Mesenchymal stem cell (in vitro differentiated cells and primary cell): ENCODE results near the gene MROH2A.
"Not testable (repeated sequence)": the region's sequence is repeated elsewhere in the genome, so short reads cannot be mapped to it uniquely, and the experiment has no call there.

ENCODE experiments used
- DNase-seq: peaks from one replicate; pipeline ENCODE4 v3.0.0-alpha.2; 2013
- H2AFZ ChIP-seq: one replicate; pipeline ENCODE4 v1.6.1; 2013; ENCODE audit warnings: low read depth, mild to moderate bottlenecking, control low read depth, inconsistent platforms, low read length, moderate library complexity
- H2AK5ac ChIP-seq: 2 replicates; pipeline ENCODE4 v1.6.1; 2013; ENCODE audit warnings: low read length, moderate library complexity, mild to moderate bottlenecking, inconsistent platforms; ENCODE audit not compliant: severe bottlenecking
- H2BK120ac ChIP-seq: one replicate; pipeline ENCODE4 v1.6.1; 2013; ENCODE audit warnings: low read depth, mild to moderate bottlenecking, inconsistent platforms, low read length, moderate library complexity
- H2BK12ac ChIP-seq, 2 experiments: one replicate each; pipeline ENCODE4 v1.6.1; 2013; ENCODE audit warnings: inconsistent platforms in 2 of 2, low read length in 2 of 2, mild to moderate bottlenecking in 2 of 2, moderate library complexity in 2 of 2, control low read depth in 1 of 2
- H2BK15ac ChIP-seq: one replicate; pipeline ENCODE4 v1.6.1; 2013; ENCODE audit warnings: mild to moderate bottlenecking, low read depth, inconsistent platforms; ENCODE audit not compliant: poor library complexity, severe bottlenecking
- H2BK5ac ChIP-seq: 2 replicates; pipeline ENCODE4 v1.6.1; 2013; ENCODE audit warnings: low read depth, mild to moderate bottlenecking, low read length, control low read depth, inconsistent platforms; ENCODE audit not compliant: poor library complexity, severe bottlenecking
- H3K14ac ChIP-seq, 2 experiments: one replicate each; pipeline ENCODE4 v1.6.1; 2013; ENCODE audit warnings: inconsistent platforms in 2 of 2, low read length in 2 of 2, control low read depth in 1 of 2, mild to moderate bottlenecking in 1 of 2, moderate library complexity in 1 of 2
- H3K18ac ChIP-seq, 2 experiments: one replicate each; pipeline ENCODE4 v1.6.1; 2013; ENCODE audit warnings: inconsistent platforms in 2 of 2, low read length in 2 of 2, control low read depth in 1 of 2, low read depth in 1 of 2, mild to moderate bottlenecking in 1 of 2
- H3K23ac ChIP-seq, 2 experiments: one replicate each; pipeline ENCODE4 v1.6.1; 2013; ENCODE audit warnings: inconsistent platforms in 2 of 2, low read length in 2 of 2, mild to moderate bottlenecking in 2 of 2, moderate library complexity in 2 of 2, control low read depth in 1 of 2
- H3K27ac ChIP-seq: 2 replicates; pipeline ENCODE4 v1.5.1; 2013; ENCODE audit warnings: mild to moderate bottlenecking, moderate library complexity, low read length, control low read depth, inconsistent platforms; ENCODE audit not compliant: poor library complexity, severe bottlenecking
- H3K27me3 ChIP-seq, 2 experiments: 2 replicates each; pipeline versions ENCODE4 v1.6.1 to v1.7.0; 2013; ENCODE audit warnings: low read length in 2 of 2, mild to moderate bottlenecking in 2 of 2, moderate library complexity in 2 of 2, control low read depth in 1 of 2, inconsistent platforms in 1 of 2; ENCODE audit not compliant: control insufficient read depth in 1 of 2, insufficient read depth in 1 of 2
- H3K36me3 ChIP-seq, 2 experiments: 2 replicates each; pipeline versions ENCODE4 v1.6.1 to v1.7.0; 2013; ENCODE audit warnings: low read length in 2 of 2, control low read depth in 1 of 2, inconsistent platforms in 1 of 2, low read depth in 1 of 2, mild to moderate bottlenecking in 1 of 2; ENCODE audit not compliant: insufficient read depth in 2 of 2, control insufficient read depth in 1 of 2
- H3K4ac ChIP-seq, 2 experiments: one replicate each; pipeline ENCODE4 v1.6.1; 2013; ENCODE audit warnings: inconsistent platforms in 2 of 2, low read length in 2 of 2, mild to moderate bottlenecking in 2 of 2, moderate library complexity in 2 of 2, control low read depth in 1 of 2, low read depth in 1 of 2
- H3K4me1 ChIP-seq: 2 replicates; pipeline ENCODE4 v1.6.1; 2013; ENCODE audit warnings: low read depth, low read length, control low read depth; ENCODE audit not compliant: control insufficient read depth, insufficient read depth
- H3K4me2 ChIP-seq: 2 replicates; pipeline ENCODE4 v1.6.1; 2013; ENCODE audit warnings: low read length, mild to moderate bottlenecking, inconsistent platforms; ENCODE audit not compliant: poor library complexity, severe bottlenecking
- H3K4me3 ChIP-seq, 2 experiments: 2 replicates each; pipeline versions ENCODE4 v1.5.1 to v1.7.0; 2013; ENCODE audit warnings: low read length in 2 of 2, mild to moderate bottlenecking in 2 of 2, control low read depth in 1 of 2, low read depth in 1 of 2; ENCODE audit not compliant: insufficient read depth in 1 of 2
- H3K79me1 ChIP-seq: replicated peaks from 2 replicates; pipeline ENCODE4 v1.6.1; 2013; ENCODE audit warnings: mild to moderate bottlenecking, control low read depth, low read length, inconsistent platforms; ENCODE audit not compliant: poor library complexity, severe bottlenecking
- H3K9ac ChIP-seq: 2 replicates; pipeline ENCODE4 v1.7.0; 2013; ENCODE audit warnings: mild to moderate bottlenecking, low read length, moderate library complexity
- H3K9me3 ChIP-seq: 2 replicates; pipeline ENCODE4 v1.7.0; 2013; ENCODE audit warnings: mild to moderate bottlenecking, low read length; ENCODE audit not compliant: control insufficient read depth
- H4K8ac ChIP-seq: one replicate; pipeline ENCODE4 v1.6.1; 2013; ENCODE audit warnings: inconsistent platforms, mild to moderate bottlenecking, low read length, moderate library complexity
- H4K91ac ChIP-seq: one replicate; pipeline ENCODE4 v1.6.1; 2013; ENCODE audit warnings: mild to moderate bottlenecking, low read length, inconsistent platforms
- WGBS: methylation state at CpG from one replicate; pipeline ENCODE4 v1.1.7; 2013; ENCODE audit warnings: mixed read lengths; 5-methylcytosine and 5-hydroxymethylcytosine counted together

The MROH2A gene

GRCh38 chr2:233746475-233747282, 31.5 kb upstream of the MROH2A start:
- peaks cover 2% of the 10 kb centered on the region for H3K4me1 ChIP-seq
- H2BK5ac ChIP-seq = no peak overlapping the region
- H3K14ac ChIP-seq = no peak overlapping the region
- no peak overlapping the region for H3K27ac ChIP-seq
- H3K36me3 ChIP-seq = no peaks in the 10 kb centered on the region
- H2BK120ac ChIP-seq = no peak overlapping the region
- H2BK15ac ChIP-seq = no peak overlapping the region
- no peak overlapping the region for H2BK12ac ChIP-seq
- WGBS = 64% methylated on average over 10 of the region's 10 CpGs
- H2AK5ac ChIP-seq = no peak overlapping the region
- H3K4me2 ChIP-seq = no peak overlapping the region
- H3K27me3 ChIP-seq = peaks cover under 1 to 15% of the 10 kb centered on the region in 2 experiments
- no peak overlapping the region for H4K8ac ChIP-seq
- no peak overlapping the region for H3K23ac ChIP-seq
- H3K18ac ChIP-seq = no peak overlapping the region
- H3K4ac ChIP-seq = no peak overlapping the region
- no peaks in the 10 kb centered on the region for H3K9me3 ChIP-seq
- no peak overlapping the region for H2AFZ ChIP-seq
- no peak overlapping the region for H3K9ac ChIP-seq
- H4K91ac ChIP-seq = no peak overlapping the region
- no peak overlapping the region for H3K4me3 ChIP-seq
- no peaks in the 10 kb centered on the region for H3K79me1 ChIP-seq
- no peak for DNase-seq

GRCh38 chr2:233747283-233747544, 30.9 kb upstream of the MROH2A start:
- Histone ChIP-seq H2BK5ac (no peak overlapping the region), H3K36me3 (no peaks in the 10 kb centered on the region), H3K79me1 (no peaks in the 10 kb centered on the region), H3K27ac (no peak overlapping the region), H3K18ac (no peak overlapping the region), H3K9ac (no peak overlapping the region), H2BK12ac (no peak overlapping the region), H2BK15ac (no peak overlapping the region), H3K9me3 (no peaks in the 10 kb centered on the region), H3K14ac (no peak overlapping the region), H2AK5ac (no peak overlapping the region), H3K4me3 (no peak overlapping the region), H3K23ac (no peak overlapping the region), H3K4me1 (peaks cover 2% of the 10 kb centered on the region), H2AFZ (no peak overlapping the region), H3K4me2 (no peak overlapping the region), H4K8ac (no peak overlapping the region), H3K4ac (no peak overlapping the region), H2BK120ac (no peak overlapping the region), H4K91ac (no peak overlapping the region), H3K27me3 (peaks cover 0 to 10% of the 10 kb centered on the region in 2 experiments)
- no peak for DNase-seq
- WGBS = 89% methylated on average over 6 of the region's 6 CpGs

DNA sequence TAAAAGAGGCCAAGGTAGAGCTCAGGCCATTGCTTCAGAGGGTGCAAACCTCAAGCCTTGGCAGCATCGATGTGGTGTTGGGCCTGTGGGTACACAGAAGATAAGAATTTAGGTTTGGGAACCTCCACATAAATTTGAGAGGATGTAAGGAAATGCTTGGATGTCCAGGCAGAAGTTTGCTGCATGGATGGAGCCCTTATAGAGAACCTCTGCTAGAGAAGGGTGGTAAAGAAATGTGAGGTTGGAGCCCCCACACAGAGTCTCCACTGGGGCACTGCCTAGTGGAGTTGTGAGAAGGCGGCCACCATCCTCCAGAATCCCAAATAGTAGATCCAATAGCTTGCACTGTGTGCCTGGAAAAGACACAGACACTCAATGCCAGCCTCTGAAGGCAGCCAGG, 27.4 kb upstream of the MROH2A start:
- H2BK12ac ChIP-seq, H3K4me3 ChIP-seq: not testable (repeated sequence)

DNA sequence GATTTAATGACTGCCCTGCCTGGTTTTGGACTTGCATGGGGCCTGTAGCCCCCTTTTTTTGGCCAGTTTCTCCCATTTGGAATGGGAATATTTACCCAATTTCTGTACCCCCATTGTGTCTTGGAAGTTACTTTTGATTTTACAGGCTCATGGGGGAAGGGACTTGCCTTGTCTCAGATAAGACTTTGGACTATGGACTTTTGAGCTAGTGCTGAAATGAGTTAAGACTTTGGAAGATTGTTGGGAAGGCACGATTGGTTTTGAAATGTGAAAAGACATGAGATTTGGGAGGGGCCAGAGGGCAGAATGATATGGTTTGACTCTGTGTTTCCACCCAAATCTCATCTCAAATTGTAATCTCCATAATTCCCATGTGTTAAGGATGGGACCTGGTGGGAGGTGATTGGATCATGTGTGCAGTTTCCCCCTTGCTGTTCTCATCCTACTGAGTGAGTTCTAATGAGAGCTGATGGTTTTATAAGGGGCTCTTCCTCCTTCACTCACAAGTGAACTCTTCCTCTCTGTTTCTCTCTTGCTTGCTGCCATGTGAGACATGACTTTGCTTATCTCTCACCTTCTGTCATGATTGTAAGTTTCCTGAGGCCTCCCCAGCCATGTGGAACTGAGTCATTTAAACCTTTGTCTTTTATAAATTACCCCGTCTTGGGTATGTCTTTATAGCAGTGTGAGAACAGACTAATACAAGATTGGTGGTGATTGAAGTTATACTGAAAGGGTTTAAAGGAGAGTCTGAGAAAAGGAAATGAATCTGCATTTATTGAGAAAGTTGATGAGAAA, 26.7 kb upstream of the MROH2A start:
- H2BK12ac ChIP-seq, H2AK5ac ChIP-seq, H3K4me2 ChIP-seq, H3K79me1 ChIP-seq, H4K91ac ChIP-seq, H4K8ac ChIP-seq, H2AFZ ChIP-seq, H3K27ac ChIP-seq, H3K36me3 ChIP-seq, H2BK5ac ChIP-seq, H2BK120ac ChIP-seq, H3K14ac ChIP-seq, H3K9ac ChIP-seq, H3K4ac ChIP-seq, DNase-seq, H3K4me3 ChIP-seq, H3K23ac ChIP-seq, H3K4me1 ChIP-seq, H3K9me3 ChIP-seq, H2BK15ac ChIP-seq, H3K18ac ChIP-seq: not testable (repeated sequence)
- 56% methylated on average over 2 of the region's 2 CpGs for WGBS
- peaks cover 0 to 13% of the 10 kb centered on the region in 2 experiments for H3K27me3 ChIP-seq

More for the DNA sequence above, 27.4 kb upstream of the MROH2A start:
- not testable (repeated sequence) for H4K91ac ChIP-seq, H3K23ac ChIP-seq, H3K9me3 ChIP-seq, H3K79me1 ChIP-seq, H2AK5ac ChIP-seq, H2AFZ ChIP-seq, H4K8ac ChIP-seq, H3K9ac ChIP-seq, H3K4me2 ChIP-seq, DNase-seq, H3K18ac ChIP-seq, H2BK15ac ChIP-seq, H3K36me3 ChIP-seq, H2BK120ac ChIP-seq, H3K4me1 ChIP-seq, H3K14ac ChIP-seq, H2BK5ac ChIP-seq, H3K4ac ChIP-seq, H3K27ac ChIP-seq
- WGBS = 37% methylated on average over 2 of the region's 2 CpGs
- H3K27me3 ChIP-seq = peaks cover 0 to 14% of the 10 kb centered on the region in 2 experiments
